ENCODE data around the gene SUMO3. TPM values are rescaled to one million over a fixed set of nuclear protein-coding genes. Genes with fewer than 3 reads are reported as not detected.
A peak's percentile ranks its signal among the peaks of the same experiment; 100 is the strongest.

Gene SUMO3
- total RNA-seq: 82.2 to 84.5 TPM (median 83.9 TPM) in 3 replicates

GRCh38 chr21:44817914-44818639, at the start of gene SUMO3:
TSS of gene SUMO3 (minus strand) at chr21:44818062. CDS start at chr21:44817968, 94 bp downstream.
- H3K4me1 Mint-ChIP-seq: peaks cover 4% of the 10 kb centered on the region
- H3K4me3 Mint-ChIP-seq: peak within 1 kb of the TSS; percentile 63
- peaks cover 24% of the 10 kb centered on the region for H3K9me3 Mint-ChIP-seq
- peak; percentile 75 to 87 for DNase-seq (ENCODE audit: low spot score in 2 of 2, unreplicated experiment in 2 of 2)
- H3K27me3 Mint-ChIP-seq (ENCODE audit: low read depth): no peaks in the 10 kb centered on the region
- peak within 1 kb of the TSS; percentile 25 for H3K27ac Mint-ChIP-seq
- H3K36me3 Mint-ChIP-seq: peaks cover 8% of the 10 kb centered on the region
- TF ChIP-seq CTCF (IDR thresholded peaks at IDR 0.05; ENCODE audit: unreplicated experiment): no peak

GRCh38 chr21:44867464-44867863, 49.6 kb upstream of the SUMO3 start:
- peaks cover 7% of the 10 kb centered on the region for H3K36me3 Mint-ChIP-seq
- peak overlapping the region; percentile 21 for H3K27ac Mint-ChIP-seq
- no peak overlapping the region for H3K4me3 Mint-ChIP-seq
- TF ChIP-seq CTCF (IDR thresholded peaks at IDR 0.05; ENCODE audit: unreplicated experiment): no peak
- no peaks in the 10 kb centered on the region for H3K27me3 Mint-ChIP-seq (ENCODE audit: low read depth)
- H3K9me3 Mint-ChIP-seq: no peaks in the 10 kb centered on the region
- no peak for DNase-seq (ENCODE audit: low spot score in 2 of 2, unreplicated experiment in 2 of 2)
- H3K4me1 Mint-ChIP-seq: peaks cover 53% of the 10 kb centered on the region

DNA sequence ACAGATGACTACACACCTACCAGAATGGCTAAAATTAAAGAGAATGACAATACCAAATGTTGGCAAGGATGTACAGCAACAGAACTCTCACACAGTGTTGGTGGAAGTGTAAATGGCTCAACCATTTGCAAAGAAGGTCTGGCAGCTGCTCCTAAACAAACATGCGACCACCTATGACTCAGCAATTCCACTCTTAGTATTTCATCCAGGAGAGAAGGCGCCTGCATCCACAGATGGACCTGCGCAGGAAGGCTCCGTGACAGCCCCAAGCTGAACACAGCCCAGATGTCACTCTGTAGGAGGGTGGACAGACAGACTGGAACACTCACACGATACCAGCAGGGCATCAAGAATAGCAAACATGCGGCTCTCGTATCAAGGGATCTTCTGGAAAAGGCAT, 48.9 kb upstream of the SUMO3 start:
- no peaks in the 10 kb centered on the region for H3K27me3 Mint-ChIP-seq (ENCODE audit: low read depth)
- DNase-seq (ENCODE audit: low spot score in 2 of 2, unreplicated experiment in 2 of 2): no peak
- H3K27ac Mint-ChIP-seq: peak overlapping the region; percentile 33
- H3K4me1 Mint-ChIP-seq: peaks cover 47% of the 10 kb centered on the region
- no peak for TF ChIP-seq CTCF (IDR thresholded peaks at IDR 0.05; ENCODE audit: unreplicated experiment)
- H3K9me3 Mint-ChIP-seq: no peaks in the 10 kb centered on the region
- no peak overlapping the region for H3K4me3 Mint-ChIP-seq
- H3K36me3 Mint-ChIP-seq: peaks cover 10% of the 10 kb centered on the region

DNA sequence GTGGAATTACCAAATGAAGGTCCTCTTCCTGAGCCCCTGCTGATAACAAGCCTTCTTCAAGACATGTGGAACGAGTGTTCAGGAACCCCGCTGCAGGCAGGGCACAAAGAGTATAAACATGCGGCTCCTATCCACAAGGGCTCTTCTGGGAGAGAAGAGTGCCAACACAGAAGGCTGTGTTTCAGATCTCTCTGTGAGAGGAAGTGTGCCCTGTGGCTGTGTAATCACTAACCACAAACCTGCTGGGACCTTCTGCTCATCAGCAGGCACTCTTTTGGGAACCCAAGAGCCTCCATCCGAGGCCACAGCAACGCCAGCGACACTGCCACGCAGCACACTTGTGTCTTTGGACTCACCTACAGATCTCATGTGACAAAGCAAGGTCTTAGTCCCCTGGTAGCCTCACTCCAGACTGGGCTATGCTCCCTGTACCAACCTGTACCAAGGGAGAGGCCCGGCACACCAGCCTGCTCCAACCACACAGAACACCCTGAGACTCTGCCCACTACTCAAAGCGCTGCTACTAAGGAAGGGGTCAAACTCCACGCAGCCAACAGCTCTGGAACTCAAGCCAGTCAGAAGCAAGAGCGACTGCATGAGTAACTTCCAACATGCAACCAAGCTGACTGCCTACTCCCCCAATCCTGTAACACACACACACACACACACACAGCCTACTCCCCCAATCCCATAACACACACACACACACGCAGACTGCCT, 47.9 kb upstream of the SUMO3 start:
- Mint-ChIP-seq H3K27me3 (ENCODE audit: low read depth) (no peaks in the 10 kb centered on the region), H3K4me1 (peaks cover 38% of the 10 kb centered on the region), H3K9me3 (no peaks in the 10 kb centered on the region), H3K36me3 (peaks cover 19% of the 10 kb centered on the region), H3K4me3 (no peak overlapping the region), H3K27ac (peak overlapping the region; percentile 41)
- no peak for TF ChIP-seq CTCF (IDR thresholded peaks at IDR 0.05; ENCODE audit: unreplicated experiment)
- no peak for DNase-seq (ENCODE audit: low spot score in 2 of 2, unreplicated experiment in 2 of 2)

DNA sequence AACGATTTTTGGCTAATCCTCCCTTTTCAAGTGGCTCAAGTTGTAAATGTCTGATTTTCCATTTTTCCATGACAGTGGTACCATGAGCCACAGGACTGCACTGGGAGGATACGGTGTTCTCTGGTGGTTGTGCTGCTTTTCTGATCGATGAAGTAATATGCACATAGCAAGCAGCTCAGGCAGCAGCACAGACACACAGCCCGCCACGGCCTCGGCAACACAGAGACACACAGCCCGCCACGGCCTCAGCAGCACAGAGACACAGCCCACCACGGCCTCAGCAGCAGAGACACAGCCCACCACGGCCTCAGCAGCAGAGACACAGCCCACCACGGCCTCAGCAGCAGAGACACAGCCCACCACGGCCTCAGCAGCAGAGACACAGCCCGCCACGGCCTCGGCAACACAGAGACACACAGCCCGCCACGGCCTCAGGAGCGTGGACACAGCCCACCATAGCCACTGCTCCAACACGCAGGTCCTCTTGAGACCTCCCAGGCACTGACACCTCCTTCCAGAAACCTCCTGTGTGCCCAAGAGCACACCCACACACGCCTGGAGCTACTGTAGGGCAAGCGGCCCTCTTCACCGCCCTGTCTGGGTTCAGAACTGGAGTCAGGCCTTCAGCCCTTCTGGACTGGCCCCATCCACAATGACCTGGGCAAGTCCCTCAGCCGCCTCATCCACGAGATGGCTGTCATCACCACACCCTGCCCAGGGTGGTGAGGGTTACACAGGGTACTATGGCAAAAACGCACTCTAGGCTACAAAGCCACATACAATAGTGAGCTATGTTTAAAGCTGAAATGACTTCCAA, 45.2 kb upstream of the SUMO3 start:
- Mint-ChIP-seq H3K4me1 (peaks cover 15% of the 10 kb centered on the region), H3K27me3 (ENCODE audit: low read depth) (no peaks in the 10 kb centered on the region), H3K36me3 (peaks cover 22% of the 10 kb centered on the region), H3K9me3 (no peaks in the 10 kb centered on the region), H3K27ac (no peak overlapping the region), H3K4me3 (no peak overlapping the region)
- DNase-seq (ENCODE audit: low spot score in 2 of 2, unreplicated experiment in 2 of 2): no peak
- no peak for TF ChIP-seq CTCF (IDR thresholded peaks at IDR 0.05; ENCODE audit: unreplicated experiment)

All from mesothelial cell of epicardium (in vitro differentiated cells).